SK-MEL-5 (cell line): Measurements from ENCODE around the gene ARSA. TPM values are rescaled to one million over a fixed set of nuclear protein-coding genes. Genes with fewer than 3 reads are reported as not detected.

Source experiments
- DNase-seq: peaks from one replicate; pipeline ENCODE4 v3.0.0-alpha.2; 2016; ENCODE audit warnings: low read depth, low spot score
- in situ Hi-C: cut with HindIII; loops from 2 replicates; pipeline ENCODE4 v1.10.0; 2016; ENCODE audit warnings: low sequenced_read_pairs, high pct_unique_total_duplicates, low pct_unique_long_range_greater_than_20kb
- polyA plus RNA-seq, 2 experiments: library from polyadenylated mRNA; depleted of rRNA; stranded (reverse); fragments of >200 nt; gene quantifications; 2 replicates each; pipeline ENCODE4 v1.2.3, GENCODE V29; 2015
- total RNA-seq: library from RNA; depleted of rRNA; stranded (reverse); fragments of >200 nt; shearing (Covaris generic); gene quantifications from 2 replicates; pipeline ENCODE4 v1.2.3, GENCODE V29; 2014; rRNA removed

ARSA gene
- 17.5 and 20.9 TPM in 2 replicates for total RNA-seq
- polyA plus RNA-seq (2015; cell fraction: cytosol; rRNA removed): 62.2 and 65.0 TPM in 2 replicates
- 147 and 162 TPM in 2 replicates for polyA plus RNA-seq (2015; cell fraction: nucleus; rRNA removed)

DNA sequence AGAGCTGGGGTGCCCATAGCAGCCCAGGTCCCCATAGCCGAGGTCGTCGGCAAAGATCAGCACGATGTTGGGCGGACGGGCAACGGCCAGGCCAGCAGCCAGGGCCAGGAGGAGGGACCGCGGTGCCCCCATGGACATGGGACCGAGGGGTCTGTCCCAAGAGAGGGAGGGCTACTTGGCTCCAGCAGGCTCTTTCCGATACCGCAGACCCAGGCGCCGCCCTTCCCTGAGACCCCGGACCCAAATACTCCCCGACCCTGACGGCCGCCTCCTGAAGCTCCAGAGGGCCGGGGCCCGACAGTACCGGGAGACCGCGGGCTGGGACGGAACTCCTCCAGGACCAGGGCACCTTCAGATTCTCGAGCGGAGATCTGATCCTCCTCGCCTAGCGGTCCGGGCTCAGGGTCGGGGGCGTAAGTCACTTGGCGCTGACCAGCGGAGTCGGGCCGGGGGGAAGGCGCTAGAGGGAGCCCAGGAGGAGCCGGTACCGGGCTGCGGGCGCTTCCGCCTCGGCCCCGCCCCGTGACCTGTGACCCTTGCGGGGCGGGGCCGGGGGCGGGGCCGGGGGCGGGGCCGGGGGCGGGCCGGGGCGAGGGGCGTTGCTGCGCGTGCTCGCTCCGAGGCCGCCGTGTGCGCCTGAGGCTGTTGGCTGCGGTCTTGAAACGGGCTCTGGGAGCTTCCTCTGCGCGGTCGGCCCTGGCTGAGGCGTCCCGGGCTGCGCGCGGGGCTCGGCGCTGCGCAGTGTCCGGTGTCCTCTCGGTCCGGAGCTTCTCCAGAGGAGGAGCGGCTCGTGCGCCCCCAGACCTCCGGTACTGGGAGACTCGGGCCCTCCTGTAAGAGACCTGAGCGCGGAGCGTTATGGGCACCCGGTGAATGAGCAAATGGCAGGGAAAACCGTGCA, at the start of gene ARSA:
TSS of gene ARSA (minus strand) at position 511 of the 901 bp plus-strand sequence. CDS start at position 138, 373 bp downstream.
- in situ Hi-C loops: no loop called here

DNA sequence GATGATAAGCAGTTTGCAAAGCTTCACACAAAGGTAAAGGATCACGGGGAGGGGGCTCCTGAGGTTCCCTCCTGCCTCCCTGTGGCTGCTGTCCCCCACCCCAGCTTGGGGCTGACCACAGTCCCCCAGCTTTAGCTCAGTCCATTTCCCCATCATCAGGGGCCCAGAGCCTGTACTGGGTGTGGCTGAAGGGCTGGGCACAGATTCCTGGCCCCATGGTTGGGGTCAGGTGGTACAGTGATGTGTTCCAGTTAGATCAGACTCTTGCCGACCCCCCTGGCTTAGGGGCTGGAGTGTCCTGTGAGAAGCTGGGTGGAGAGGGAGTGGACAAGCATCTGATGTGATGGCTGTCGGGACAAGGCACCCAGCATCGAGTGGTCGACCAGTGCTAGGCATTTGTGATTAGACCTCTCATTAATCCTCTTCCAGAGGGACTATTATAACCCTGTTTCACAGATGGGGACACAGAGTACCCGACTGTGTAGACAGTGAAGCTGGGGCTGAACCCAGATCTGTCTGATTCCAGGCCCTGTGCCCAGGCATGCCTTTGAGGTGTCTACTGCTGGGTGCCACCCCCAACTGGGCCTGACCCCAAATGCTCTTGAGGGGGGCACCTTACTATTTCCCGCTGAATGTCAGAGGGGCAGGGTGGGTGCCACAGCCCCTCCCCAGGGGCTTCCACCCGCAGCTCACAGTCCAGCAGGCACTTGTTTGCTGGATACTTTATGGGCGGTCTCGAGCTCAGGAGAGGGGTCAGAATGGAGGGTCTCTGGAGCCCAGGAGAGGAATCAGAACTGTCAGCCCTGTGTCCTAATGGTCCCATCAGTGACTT, 48.9 kb upstream of the ARSA start:
- in situ Hi-C loops: no loop called here
- DNase-seq: no peak

More for the DNA sequence above, at the start of gene ARSA:
- peak; percentile 83 for DNase-seq

DNA sequence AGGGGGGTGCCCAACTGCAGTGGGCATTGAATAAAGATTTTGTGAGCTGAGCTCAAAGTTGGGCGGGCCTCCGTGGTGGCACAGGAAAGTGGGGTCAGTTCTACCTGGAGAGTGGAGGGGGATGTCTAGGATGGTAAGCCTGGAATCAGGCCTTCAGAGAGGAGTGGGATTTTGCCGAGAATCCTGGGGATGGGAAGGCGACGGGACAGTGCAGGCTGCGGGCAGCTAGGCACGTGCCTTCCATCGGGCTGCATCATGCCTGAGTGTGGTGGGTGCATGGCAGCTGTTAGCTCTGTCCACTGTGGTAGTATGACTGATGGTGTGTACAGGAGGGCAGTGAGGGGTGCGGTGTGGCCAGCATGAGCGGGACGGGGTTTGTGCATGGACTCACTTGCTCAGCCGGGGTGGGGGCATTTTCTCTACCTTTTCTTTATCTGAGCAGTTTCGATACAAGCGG, 48.3 kb upstream of the ARSA start:
- in situ Hi-C loops: no loop called here
- no peak for DNase-seq

DNA sequence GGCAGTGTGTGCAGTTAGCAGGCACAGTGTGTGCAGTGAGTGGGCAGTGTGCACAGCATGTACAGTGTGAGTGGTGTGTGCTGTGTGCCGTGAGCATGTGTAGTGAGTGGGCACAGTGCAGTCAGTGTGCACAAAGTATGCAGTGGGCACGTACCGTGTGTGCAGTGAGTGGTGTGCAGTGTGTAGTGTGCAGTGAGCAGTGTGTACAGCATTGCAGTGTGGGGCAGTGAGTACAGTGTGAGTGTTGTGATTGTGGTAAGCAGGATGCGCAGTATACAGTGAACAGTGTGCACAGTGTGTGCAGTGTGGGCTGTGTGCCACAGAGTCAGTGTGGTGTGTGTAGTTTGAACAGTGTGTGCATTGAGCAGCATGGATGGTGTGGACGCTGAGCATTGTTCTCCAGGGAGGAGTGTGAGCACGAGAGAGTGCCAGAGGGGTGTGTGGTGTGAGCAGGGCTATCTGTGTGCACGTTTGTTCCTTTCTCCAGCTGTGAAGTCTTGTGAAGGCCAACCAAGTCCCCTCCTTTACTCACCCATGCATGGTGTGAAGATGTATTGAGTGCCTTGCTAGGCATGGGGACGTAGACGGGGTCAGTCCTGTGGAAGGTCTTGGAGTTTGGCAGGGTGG, 47.7 kb upstream of the ARSA start:
- in situ Hi-C loops: no loop called here
- DNase-seq: no peak

DNA sequence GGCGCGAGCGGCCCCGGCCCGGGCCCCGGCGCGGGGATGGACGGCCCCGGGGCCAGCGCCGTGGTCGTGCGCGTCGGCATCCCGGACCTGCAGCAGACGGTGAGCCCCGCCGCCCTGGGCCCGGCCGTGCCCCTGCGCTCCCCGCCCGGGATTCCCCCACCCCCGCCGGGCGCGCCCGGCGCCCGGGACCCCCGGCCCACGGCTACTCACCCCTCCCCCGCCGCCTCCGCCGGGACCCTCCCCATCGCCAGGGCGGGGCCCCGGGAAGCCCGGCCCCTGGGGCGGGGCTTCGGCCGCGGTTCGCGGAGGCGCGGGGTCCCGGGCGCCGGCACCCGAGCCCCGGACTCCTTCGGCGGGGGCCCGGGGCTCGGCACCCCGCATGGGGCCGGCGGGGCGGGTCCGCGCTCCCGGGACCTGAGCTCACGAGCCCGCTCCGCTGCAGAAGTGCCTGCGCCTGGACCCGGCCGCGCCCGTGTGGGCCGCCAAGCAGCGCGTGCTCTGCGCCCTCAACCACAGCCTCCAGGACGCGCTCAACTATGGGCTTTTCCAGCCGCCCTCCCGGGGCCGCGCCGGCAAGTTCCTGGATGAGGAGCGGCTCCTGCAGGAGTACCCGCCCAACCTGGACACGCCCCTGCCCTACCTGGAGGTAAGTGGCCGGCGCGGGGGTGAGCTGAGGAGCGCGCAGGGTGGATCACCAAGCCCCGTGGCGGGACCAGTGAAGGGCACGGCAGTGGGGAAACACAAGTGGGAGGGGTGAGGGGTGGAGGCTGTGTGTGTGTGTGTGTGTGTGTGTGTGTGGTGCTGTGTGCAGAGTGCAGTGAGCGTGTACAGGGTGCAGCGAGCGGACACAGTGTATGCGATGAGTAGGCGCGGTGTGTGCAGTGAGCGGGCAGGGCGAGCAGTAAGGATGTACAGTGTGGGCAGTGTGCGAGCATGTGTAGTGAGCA, 46.9 kb upstream of the ARSA start:
- peak; percentile 47 for DNase-seq
- in situ Hi-C loops: no loop called here

DNA sequence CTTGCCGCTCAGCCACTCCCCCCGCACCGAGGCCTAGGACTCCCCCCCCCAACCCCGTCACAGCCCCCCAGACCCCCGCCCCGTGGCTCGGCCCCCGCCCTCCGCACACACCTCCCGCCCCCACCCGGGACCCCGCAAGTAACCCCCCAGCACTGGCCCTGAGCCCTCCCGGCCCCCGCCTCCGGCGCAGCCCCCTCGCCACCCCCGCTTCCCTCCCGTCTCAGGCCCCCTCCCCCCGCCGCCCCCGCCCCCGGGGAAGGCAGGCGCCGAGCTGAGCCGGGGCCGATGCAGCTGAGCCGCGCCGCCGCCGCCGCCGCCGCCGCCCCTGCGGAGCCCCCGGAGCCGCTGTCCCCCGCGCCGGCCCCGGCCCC, 46.2 kb upstream of the ARSA start:
- DNase-seq: no peak
- in situ Hi-C loops: no loop called here

DNA sequence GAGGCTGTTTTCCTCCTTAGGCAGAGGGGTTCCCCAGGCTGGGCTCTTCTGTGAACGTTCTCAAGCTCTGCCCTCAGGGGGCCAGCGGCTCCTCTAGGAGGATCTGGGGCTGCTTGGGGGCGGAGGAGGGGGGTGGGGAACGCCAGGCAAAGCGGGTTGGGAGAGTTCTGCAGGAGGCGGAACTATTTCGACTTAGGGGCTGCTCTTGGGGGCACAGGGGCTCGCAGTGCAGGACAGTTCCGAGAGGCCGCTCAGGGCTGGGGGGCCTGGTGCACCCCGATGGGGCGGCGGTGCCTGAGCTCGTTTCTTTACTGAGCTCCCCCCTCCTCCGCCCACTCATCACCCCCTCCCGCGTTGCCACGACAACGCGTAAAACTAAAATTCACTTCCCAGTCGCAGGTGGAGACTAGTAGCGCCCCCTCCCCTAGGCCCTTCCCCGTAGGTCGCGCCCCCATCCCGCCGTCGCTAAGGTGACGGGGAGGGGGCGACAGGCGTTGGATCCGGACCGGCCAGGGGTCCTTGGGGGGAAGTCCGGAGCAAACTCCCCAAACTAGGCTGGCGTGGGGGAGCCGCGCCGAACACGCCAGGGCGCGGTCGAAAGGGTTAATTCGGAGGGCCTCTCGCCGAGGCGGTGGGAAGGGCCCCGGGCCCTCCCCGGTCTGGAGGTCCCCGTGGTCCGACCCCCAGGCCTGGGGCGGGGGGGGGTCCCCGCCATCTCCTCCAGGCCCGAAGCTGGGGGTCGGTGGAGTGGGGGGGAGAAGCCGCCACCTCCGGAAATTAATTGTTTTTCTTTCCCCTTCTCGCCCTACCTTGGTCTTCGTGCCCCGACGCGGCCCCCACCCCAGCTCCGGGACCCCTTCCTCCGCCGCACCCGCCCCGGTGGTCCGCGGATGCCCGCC, 45.5 kb upstream of the ARSA start:
- DNase-seq: no peak

DNA sequence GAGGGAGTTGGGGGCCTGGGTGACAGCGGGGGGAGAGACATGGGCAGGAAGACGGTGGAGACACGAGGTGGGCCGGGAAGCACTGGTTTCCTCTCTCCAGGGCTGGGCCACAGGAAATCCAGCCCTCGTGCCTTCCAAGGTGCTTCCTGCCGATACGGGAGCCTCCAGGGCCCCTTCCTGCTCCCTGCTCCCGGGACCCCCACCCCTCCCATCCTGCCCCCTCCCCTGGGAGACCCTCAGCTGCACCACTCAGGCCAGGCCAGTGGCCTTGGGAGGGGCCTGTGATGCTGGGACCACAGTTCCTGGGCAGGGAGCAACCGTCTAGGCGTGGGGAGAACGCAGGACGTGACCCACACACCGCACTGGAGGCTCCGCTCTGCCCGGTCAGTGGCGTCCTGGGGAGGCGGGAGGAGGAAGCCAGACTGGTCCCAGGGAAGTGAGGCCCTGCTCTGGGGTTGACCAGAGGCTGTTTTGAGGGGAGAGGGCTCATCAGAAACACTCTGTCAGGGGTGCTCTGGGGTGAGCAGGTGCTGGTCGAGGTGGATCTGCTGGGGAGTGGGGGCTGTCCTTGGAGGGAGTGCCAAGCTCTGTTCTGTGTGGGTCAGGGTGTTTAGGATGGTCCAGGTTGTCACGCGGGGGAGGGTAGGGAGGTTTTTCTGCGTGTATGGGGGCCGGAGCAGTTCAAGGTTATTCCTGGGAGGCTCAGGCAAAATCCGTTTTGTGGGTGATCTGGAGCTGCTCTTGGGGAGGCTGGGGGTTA, 44.7 kb upstream of the ARSA start, which contains the start of gene SHANK3:
TSS of gene SHANK3 (plus strand) at position 353 of the 760 bp plus-strand sequence.
- in situ Hi-C loops: no loop called here
- DNase-seq: no peak

More for the DNA sequence above, 45.5 kb upstream of the ARSA start:
- in situ Hi-C loops: no loop called here

DNA sequence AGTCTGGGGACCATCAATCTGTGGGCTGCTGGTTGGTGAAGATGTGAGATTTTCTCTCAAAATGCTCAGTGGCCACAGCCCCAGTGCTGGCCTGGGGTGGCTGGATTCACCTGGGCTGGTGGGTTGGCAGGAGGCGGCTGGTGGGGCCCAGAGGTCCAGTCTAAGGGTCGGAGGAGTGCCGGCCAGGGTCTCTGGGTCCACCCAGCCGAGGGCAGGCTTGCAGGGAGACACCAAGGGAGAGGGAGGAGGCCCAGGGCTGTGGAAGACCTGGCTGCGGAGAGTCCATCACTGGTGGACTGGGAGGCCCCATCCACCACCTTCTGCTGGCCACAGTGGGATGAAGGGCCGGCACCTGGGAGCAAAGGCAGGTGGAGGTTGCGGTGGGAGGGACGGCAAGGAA, 44.1 kb upstream of the ARSA start:
- no peak for DNase-seq
- in situ Hi-C loops: no loop called here

DNA sequence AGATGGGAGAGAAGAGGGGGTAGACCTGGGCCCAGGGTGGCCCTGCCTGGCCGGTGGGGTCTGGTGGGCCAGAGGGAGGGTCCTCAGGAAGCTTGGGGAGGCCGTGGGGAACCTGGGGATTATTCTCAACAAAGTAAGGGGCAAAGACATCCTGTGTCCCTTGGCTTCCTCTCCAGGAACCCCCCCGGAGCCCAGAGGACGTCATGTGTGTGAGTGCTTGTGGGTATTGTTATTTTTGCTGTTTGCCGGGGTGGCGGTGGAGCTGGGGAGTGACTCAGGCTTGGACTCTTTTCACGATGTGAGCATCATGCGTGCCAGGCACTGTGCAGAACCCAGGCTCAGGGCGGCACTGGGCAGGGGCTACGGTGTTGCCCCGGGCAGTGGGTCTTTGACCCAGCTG, 43.7 kb upstream of the ARSA start:
- no peak for DNase-seq
- in situ Hi-C loops: no loop called here

DNA sequence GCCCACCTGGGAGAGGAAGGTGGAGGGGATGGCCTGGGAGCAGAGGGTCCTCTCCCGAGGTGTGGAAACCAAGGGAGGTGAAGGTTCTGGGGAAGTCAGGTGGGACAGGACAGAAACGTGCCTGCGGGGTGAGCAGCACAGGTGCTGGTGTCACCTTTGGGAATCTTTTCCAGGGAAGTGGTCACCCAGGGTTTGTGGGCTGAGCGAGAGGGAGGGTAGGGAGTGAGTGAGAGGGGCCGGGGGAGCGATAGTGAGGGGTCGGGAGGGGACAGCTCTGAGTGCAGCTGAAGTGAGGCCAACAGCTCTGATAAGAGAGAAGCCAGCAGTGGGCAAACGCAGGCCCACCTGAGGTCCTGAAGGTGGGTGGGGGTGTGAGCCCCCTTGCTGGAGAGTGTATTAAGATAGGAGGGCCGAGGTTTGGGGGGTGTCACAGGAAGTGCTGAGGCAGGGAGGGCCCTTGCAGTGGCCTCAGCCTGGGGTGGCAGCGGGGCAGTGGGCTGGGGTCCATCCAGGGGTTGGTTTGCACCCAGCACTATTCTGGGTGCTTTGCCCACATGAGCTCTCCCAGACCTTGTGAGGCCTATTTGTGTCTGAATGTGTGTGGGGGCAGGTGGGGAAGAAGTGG, 43.1 kb upstream of the ARSA start:
- in situ Hi-C loops: no loop called here
- DNase-seq: no peak

DNA sequence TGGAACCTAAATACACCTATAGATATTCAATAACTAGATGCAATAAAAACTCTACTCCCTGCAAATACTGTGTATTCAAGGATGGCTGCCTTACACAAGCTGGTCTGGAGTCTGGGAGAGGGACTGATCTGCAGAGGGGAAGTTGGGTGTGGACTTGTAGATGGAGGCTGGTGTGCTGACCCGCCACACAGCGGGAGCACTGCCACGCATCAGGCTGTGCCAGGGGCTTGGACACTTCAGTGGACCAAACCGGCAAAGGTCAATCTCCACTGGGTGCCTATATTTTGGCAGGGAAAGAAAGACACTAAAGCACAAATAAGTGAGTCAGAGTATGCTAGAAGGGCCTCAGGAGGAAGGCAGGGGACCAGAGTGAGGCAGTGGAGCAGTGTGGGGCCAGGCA, 42.6 kb upstream of the ARSA start:
- in situ Hi-C loops: no loop called here
- DNase-seq: no peak

DNA sequence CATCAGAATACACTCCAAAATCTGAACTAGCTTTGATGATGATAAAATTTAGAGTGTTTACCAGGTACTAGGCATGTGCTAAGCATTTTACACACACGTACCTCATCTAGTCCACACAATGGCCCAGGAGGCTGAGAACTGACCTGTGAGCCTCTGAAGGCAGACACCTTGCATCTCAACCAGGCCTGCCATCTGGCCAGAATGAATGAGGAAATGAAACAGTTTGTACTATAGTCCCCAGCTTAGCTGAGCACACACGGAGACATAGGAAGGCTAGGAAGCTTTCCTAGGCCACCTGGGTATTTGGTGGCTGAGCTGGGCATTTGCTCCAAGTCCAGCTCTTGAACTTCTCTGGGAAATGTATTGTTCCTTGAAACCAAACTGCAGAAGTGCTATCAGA, 37.8 kb upstream of the ARSA start:
- no peak for DNase-seq
- in situ Hi-C loops: no loop called here

DNA sequence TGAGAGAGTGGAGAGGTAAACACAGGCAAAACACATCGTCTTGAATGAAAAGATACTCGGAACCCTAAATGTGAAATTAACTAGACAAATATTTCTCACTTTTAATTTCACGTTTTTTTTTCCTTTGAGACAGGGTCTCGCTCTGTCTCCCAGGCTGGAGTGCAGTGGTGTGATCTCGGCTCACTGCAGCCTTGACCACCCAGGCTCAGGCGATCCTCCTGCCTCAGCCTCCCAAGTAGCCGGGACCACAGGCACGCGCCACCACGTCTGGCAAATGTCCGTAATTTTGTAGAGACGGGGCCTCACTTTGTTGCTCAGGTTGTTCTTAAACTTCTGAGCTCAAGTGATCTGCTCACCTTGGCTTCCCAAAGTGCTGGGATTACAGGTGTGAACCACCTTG, 37.3 kb upstream of the ARSA start:
- DNase-seq: no peak
- in situ Hi-C loops: no loop called here

DNA sequence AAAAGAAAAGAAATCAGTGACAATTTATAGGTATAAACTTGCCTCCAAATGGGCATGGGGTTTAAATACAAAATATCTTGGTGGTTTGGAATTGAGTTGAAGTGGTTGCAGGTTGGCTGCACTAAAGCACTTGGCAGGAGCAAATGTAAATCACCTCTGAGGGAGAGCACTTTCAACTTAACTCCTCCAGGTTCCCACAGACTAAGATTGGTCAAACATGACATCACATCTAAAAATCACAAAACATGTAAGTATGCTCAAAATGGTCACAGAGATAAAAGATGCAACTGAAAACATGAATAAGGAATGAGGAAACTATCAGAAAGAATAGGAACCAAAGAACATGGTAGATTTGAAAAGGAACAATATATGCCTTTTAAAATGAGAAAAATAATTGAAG, 32.4 kb upstream of the ARSA start:
- in situ Hi-C loops: no loop called here
- DNase-seq: no peak
